Measurements from ENCODE around the gene SMG6. TPM values are rescaled to one million over a fixed set of nuclear protein-coding genes. Genes with fewer than 3 reads are reported as not detected.
A peak's percentile ranks its signal among the peaks of the same experiment; 100 is the strongest.

SMG6 gene
- total and polyA plus RNA-seq, 2 donors (not counting 1 experiment from before 2014, with no cell fraction given), result 10.6 to 35.5 TPM

DNA sequence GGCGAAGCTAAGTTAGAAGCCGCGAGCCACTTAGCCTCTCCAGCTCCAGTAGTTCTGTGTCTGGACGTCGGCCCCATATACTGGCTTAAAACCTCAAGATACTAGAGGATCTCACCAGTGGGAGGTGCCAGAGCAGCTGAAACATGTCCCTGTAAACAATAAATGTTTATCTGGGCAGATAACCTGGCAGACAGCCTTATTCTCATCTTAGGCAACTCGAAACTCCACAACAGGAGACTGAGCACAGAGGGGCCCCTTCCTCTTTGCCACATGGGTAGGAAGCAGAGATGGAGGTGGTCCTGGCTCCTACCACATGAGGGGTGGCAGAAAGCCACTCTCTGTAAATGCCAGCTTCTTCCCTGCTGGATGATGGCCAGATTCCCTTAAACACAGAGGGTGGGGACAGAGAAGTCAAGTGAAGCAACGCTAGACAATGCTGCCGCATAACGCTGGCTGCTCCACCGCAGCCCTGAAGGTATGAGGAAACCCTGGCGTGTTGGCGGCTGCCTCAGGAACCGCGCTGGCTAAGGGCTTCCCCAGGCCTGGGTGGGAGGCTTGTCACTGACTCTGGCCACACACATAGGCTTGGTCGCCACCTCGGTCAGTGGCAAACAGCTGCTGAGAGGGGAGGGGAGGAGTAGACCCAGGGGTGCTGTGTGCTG lies 180.8 kb downstream of the SMG6 start:
- H3K4me3 Mint-ChIP-seq, result peak overlapping the region; percentile 37
- Histone ChIP-seq H3K4me1 (ENCODE audit: control insufficient read depth in 2 of 2, insufficient read depth in 2 of 2, low read length in 2 of 2) (peaks cover 22 to 29% of the 10 kb centered on the region in 2 donors), H3K4me2 (replicated peaks; ENCODE audit: low read depth, low read length, poor library complexity, severe bottlenecking) (peak overlapping the region; percentile 53), H3K9ac (ENCODE audit: low read length) (no peak overlapping the region), H4K20me1 (ENCODE audit: control insufficient read depth, insufficient read depth, low read length, poor library complexity, severe bottlenecking) (no peaks in the 10 kb centered on the region), H3K9me3 (ENCODE audit: control extremely low read depth in 1 of 3, control insufficient read depth in 2 of 3, insufficient read depth in 1 of 3, low read length in 2 of 3) (no peaks in the 10 kb centered on the region), H2AFZ (ENCODE audit: insufficient read depth, low read depth, low read length, poor library complexity, severe bottlenecking) (no peak overlapping the region), H3K4me3 (ENCODE audit: control extremely low read depth in 1 of 5, extremely low read depth in 1 of 5, insufficient read depth in 1 of 5, low read depth in 2 of 5, low read length in 4 of 5) (no peak overlapping the region), H3K27ac (ENCODE audit: low read length in 2 of 2) (no peak overlapping the region), H3K36me3 (replicated peaks in 1 of 2; ENCODE audit: control extremely low read depth in 1 of 2, control insufficient read depth in 1 of 2, extremely low read depth in 1 of 2, insufficient read depth in 2 of 2, low read length in 1 of 2) (peaks cover under 1 to 7% of the 10 kb centered on the region in 2 experiments), H3K27me3 (replicated peaks in 1 of 4; ENCODE audit: control extremely low read depth in 1 of 4, control insufficient read depth in 3 of 4, insufficient read depth in 4 of 4, low read length in 3 of 4) (no peaks in the 10 kb centered on the region), H3K79me2 (ENCODE audit: control insufficient read depth, insufficient read depth, low read length) (no peaks in the 10 kb centered on the region)
- no peak overlapping the region for H3K27ac Mint-ChIP-seq
- peaks cover 25% of the 10 kb centered on the region for H3K4me1 Mint-ChIP-seq
- POLR2A ChIA-PET, result no interaction called here
- 41% methylated on average over 12 of the region's 16 CpGs for WGBS (ENCODE audit: insufficient coverage)
- peak; percentile 15 for DNase-seq
- ATAC-seq (ENCODE audit: low read depth), result peak; percentile 21
- H3K27me3 Mint-ChIP-seq, result no peaks in the 10 kb centered on the region
- intact Hi-C loops (cut with micrococcal nuclease), result no loop called here
- H3K9me3 Mint-ChIP-seq (ENCODE audit: insufficient read depth), result no peaks in the 10 kb centered on the region
- CTCF ChIA-PET, result interaction anchor here (0.8 to 1.5 kb wide), 2 partner anchors 34 to 68 kb away, joined by 3 to 7 read pairs; partner anchors contain the start of gene HIC1
- TF ChIP-seq, protein P1, sequence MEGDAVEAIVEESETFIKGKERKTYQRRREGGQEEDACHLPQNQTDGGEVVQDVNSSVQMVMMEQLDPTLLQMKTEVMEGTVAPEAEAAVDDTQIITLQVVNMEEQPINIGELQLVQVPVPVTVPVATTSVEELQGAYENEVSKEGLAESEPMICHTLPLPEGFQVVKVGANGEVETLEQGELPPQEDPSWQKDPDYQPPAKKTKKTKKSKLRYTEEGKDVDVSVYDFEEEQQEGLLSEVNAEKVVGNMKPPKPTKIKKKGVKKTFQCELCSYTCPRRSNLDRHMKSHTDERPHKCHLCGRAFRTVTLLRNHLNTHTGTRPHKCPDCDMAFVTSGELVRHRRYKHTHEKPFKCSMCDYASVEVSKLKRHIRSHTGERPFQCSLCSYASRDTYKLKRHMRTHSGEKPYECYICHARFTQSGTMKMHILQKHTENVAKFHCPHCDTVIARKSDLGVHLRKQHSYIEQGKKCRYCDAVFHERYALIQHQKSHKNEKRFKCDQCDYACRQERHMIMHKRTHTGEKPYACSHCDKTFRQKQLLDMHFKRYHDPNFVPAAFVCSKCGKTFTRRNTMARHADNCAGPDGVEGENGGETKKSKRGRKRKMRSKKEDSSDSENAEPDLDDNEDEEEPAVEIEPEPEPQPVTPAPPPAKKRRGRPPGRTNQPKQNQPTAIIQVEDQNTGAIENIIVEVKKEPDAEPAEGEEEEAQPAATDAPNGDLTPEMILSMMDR (IDR thresholded peaks at IDR 0.05), result no peak
- no peak for TF ChIP-seq EZH2 (IDR thresholded peaks at IDR 0.05; ENCODE audit: borderline replicate concordance, insufficient read depth, low read depth, low read length, poor library complexity, severe bottlenecking)

DNA sequence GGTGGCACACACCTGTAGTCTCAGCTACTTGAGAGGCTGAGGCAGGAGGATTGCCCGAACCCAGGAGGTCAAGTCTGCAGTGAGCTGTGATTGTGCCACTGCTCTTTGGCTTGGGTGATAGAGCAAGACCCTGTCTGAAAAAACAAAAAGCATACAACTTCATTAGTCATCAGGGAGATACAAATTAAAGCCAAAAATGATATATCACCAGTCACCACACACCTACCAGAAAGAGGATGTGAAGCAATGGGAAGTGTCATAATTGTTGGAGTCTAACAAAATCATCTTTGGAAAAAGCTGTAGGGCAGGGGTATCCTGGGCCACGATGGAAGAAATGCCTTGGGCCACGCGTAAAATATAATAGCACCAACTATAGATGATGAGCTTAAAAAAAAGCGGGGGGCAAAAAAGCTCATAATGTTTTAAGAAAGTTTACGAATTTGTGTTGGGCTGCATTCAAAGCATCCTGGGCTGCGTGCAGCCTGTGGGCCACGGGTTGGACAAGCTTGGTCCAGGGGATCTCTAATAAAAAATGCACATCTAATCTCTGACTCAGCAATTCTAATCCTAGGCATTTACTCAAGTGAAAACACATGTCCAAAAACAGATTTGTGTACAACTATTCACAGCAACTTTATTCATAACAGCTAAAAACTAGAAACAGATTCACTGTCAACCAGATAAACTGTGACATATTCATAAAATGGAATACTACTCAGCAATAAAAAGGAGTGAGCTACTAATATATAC lies 182.8 kb downstream of the SMG6 start:
- 93% methylated on average over 5 of the region's 8 CpGs for WGBS (ENCODE audit: insufficient coverage)
- peaks cover 25% of the 10 kb centered on the region for H3K4me1 Mint-ChIP-seq
- no peak overlapping the region for H3K4me3 ChIP-seq (ENCODE audit: control extremely low read depth in 1 of 5, extremely low read depth in 1 of 5, insufficient read depth in 1 of 5, low read depth in 2 of 5, low read length in 4 of 5)
- ChIA-PET POLR2A (no interaction called here), CTCF (interaction anchor here (1.2 to 1.3 kb wide), 2 partner anchors 65 to 124 kb away, joined by 3 read pairs; partner anchors contain the start of gene HIC1)
- no peak for ATAC-seq (ENCODE audit: low read depth)
- H3K36me3 ChIP-seq (replicated peaks in 1 of 2; ENCODE audit: control extremely low read depth in 1 of 2, control insufficient read depth in 1 of 2, extremely low read depth in 1 of 2, insufficient read depth in 2 of 2, low read length in 1 of 2), result peaks cover 0 to 7% of the 10 kb centered on the region in 2 experiments
- no peaks in the 10 kb centered on the region for H3K27me3 ChIP-seq (replicated peaks in 1 of 4; ENCODE audit: control extremely low read depth in 1 of 4, control insufficient read depth in 3 of 4, insufficient read depth in 4 of 4, low read length in 3 of 4)
- H3K9me3 Mint-ChIP-seq (ENCODE audit: insufficient read depth), result no peaks in the 10 kb centered on the region
- intact Hi-C loops (cut with micrococcal nuclease), result no loop called here
- no peak for DNase-seq
- TF ChIP-seq EZH2 (IDR thresholded peaks at IDR 0.05; ENCODE audit: borderline replicate concordance, insufficient read depth, low read depth, low read length, poor library complexity, severe bottlenecking), result no peak
- TF ChIP-seq, protein P1 (IDR thresholded peaks at IDR 0.05), result no peak
- H3K27ac Mint-ChIP-seq, result no peak overlapping the region
- no peak overlapping the region for H3K27ac ChIP-seq (ENCODE audit: low read length in 2 of 2)
- H3K4me1 ChIP-seq (ENCODE audit: control insufficient read depth in 2 of 2, insufficient read depth in 2 of 2, low read length in 2 of 2), result peaks cover 22 to 29% of the 10 kb centered on the region in 2 donors
- H3K9ac ChIP-seq (ENCODE audit: low read length), result no peak overlapping the region
- no peak overlapping the region for H3K4me3 Mint-ChIP-seq
- H3K4me2 ChIP-seq (replicated peaks; ENCODE audit: low read depth, low read length, poor library complexity, severe bottlenecking), result no peak overlapping the region
- H2AFZ ChIP-seq (ENCODE audit: insufficient read depth, low read depth, low read length, poor library complexity, severe bottlenecking), result no peak overlapping the region
- H3K27me3 Mint-ChIP-seq, result no peaks in the 10 kb centered on the region
- H3K9me3 ChIP-seq (ENCODE audit: control extremely low read depth in 1 of 3, control insufficient read depth in 2 of 3, insufficient read depth in 1 of 3, low read length in 2 of 3), result no peaks in the 10 kb centered on the region
- no peaks in the 10 kb centered on the region for H4K20me1 ChIP-seq (ENCODE audit: control insufficient read depth, insufficient read depth, low read length, poor library complexity, severe bottlenecking)
- no peaks in the 10 kb centered on the region for H3K79me2 ChIP-seq (ENCODE audit: control insufficient read depth, insufficient read depth, low read length)

Measured in B cell (primary cell).